HG02981 (cell line): ENCODE results near the gene ZMPSTE24.

Experiments used
- ATAC-seq: cut with Tn5 transposase; IDR thresholded peaks from one replicate; pipeline ENCODE4 v1.9.1; 2021; ENCODE audit warnings: mild to moderate bottlenecking, moderate library complexity; ENCODE audit not compliant: unreplicated experiment

The ZMPSTE24 gene

GRCh38 chr1:40257313-40257687 is 736 bp upstream of the ZMPSTE24 start:
- no peak for ATAC-seq

GRCh38 chr1:40258445-40258769 is 371 bp downstream of the ZMPSTE24 start:
- no peak for ATAC-seq

- no peak for ATAC-seq
Observed at GRCh38 chr1:40264354-40264781, 6.3 kb downstream of the ZMPSTE24 start.

- no peak for ATAC-seq
Observed at GRCh38 chr1:40265298-40265697, 7.3 kb downstream of the ZMPSTE24 start.

- ATAC-seq = no peak
Observed at GRCh38 chr1:40265919-40266318, 7.9 kb downstream of the ZMPSTE24 start.

GRCh38 chr1:40266786-40267535 is 8.9 kb downstream of the ZMPSTE24 start:
- ATAC-seq = no peak

GRCh38 chr1:40267767-40268187 is 9.7 kb downstream of the ZMPSTE24 start:
- no peak for ATAC-seq

GRCh38 chr1:40268211-40268610 is 10.2 kb downstream of the ZMPSTE24 start:
- ATAC-seq = no peak

- ATAC-seq = no peak
Observed at GRCh38 chr1:40270152-40270834, 12.3 kb downstream of the ZMPSTE24 start.

- ATAC-seq = no peak
Observed at GRCh38 chr1:40272653-40273213, 14.7 kb downstream of the ZMPSTE24 start.

GRCh38 chr1:40273547-40274166 is 15.6 kb downstream of the ZMPSTE24 start:
- no peak for ATAC-seq

GRCh38 chr1:40274331-40274730 is 16.3 kb downstream of the ZMPSTE24 start:
- no peak for ATAC-seq

- ATAC-seq = no peak
Observed at GRCh38 chr1:40276122-40276521, 18.1 kb downstream of the ZMPSTE24 start.

GRCh38 chr1:40281853-40282252 is 23.8 kb downstream of the ZMPSTE24 start:
- no peak for ATAC-seq

GRCh38 chr1:40291293-40291692 is 33.3 kb downstream of the ZMPSTE24 start:
- no peak for ATAC-seq

GRCh38 chr1:40299366-40300248 is 41.6 kb downstream of the ZMPSTE24 start:
- no peak for ATAC-seq

- no peak for ATAC-seq
Observed at GRCh38 chr1:40300249-40300567, 42.2 kb downstream of the ZMPSTE24 start.

- no peak for ATAC-seq
Observed at GRCh38 chr1:40300651-40301050, 42.6 kb downstream of the ZMPSTE24 start.

- ATAC-seq = no peak
Observed at GRCh38 chr1:40301066-40301465, 43.0 kb downstream of the ZMPSTE24 start.

GRCh38 chr1:40301541-40302299 is 43.7 kb downstream of the ZMPSTE24 start:
- ATAC-seq = no peak
